ENCODE measurements around the gene PCGF3.

GRCh38 chr4:681736-682451, 23.7 kb upstream of the PCGF3 start:
- TF ChIP-seq CTCF (conservative IDR thresholded peaks at IDR 0.05; ENCODE audit: low read depth, low read length) (no peak), EZH2phosphoT487 (IDR thresholded peaks at IDR 0.05; ENCODE audit: borderline replicate concordance, low read length) (no peak)
